ENCODE results near the gene SUZ12.
"Not testable (repeated sequence)": the region's sequence is repeated elsewhere in the genome, so short reads cannot be mapped to it uniquely, and the experiment has no call there.

Gene SUZ12

DNA sequence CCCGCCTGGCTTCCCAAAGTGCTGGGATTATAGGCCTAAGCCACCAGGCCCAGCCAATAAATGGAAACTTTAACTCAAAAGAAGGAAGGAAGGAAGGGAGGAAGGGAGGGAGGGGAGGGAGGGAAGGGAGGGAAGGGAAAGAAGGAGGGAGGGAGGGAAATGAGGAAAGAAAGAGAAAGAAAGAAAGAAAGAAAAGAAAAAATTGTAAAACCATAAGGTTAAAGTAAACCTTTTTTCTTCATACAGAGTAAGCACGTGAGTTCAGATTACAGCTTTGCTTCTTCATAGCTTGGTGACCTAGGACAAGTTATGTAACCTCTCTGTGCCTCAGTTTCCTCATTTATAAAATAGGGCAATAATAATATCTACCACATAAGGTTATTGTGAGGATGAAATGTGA lies 96.4 kb downstream of the SUZ12 start:
- in situ Hi-C loops (cut with MboI; ENCODE audit: low sequenced_read_pairs) = no loop called here

GRCh38 chr17:32033812-32034211 lies 97.0 kb downstream of the SUZ12 start:
- in situ Hi-C loops (cut with MboI; ENCODE audit: low sequenced_read_pairs) = not testable (repeated sequence)

DNA sequence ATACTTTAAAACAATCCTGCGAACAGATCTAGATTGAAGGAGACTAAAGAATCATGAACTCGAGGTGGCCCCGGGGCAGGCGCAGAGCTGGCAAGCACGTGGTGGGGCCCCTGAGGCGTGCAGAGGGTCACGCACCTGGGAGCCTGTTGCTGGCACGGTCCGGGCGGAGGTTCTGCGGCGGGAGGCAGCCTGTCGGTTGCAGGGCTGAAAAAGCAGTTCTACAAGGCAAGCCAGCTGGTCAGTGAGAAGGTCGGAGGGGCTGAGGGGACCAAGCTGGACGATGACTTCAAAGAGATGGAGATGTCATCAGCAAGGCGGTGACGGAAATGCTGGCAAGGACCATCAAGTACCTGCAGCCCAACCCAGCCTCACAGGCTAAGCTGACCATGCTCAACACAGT lies 103.4 kb downstream of the SUZ12 start:
- in situ Hi-C loops (cut with MboI; ENCODE audit: low sequenced_read_pairs) = not testable (repeated sequence)

- in situ Hi-C loops (cut with MboI; ENCODE audit: low sequenced_read_pairs) = not testable (repeated sequence)
These were observed 104.6 kb downstream of the SUZ12 start for GRCh38 chr17:32041306-32041875.

GRCh38 chr17:32042266-32042665 lies 105.5 kb downstream of the SUZ12 start:
- in situ Hi-C loops (cut with MboI; ENCODE audit: low sequenced_read_pairs) = not testable (repeated sequence)

DNA sequence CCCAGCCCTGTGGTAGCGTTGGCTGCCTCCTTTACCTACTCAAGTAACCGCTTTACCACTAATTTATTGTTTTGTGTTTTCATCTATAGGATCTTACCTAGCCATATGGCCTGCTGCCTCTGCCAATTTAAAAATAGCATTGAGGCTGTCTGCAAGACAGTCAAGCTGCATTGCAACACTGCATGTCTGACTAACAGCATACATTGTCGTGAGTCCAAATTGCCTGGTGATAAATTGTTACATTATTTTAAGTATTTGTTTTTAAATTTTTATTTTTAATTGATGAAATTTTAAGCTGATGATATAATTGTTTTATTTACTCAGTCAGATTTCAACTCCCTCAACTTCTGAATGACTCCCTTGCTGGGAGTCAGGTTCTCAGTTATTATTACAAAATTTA lies 108.8 kb downstream of the SUZ12 start:
- in situ Hi-C loops (cut with MboI; ENCODE audit: low sequenced_read_pairs) = not testable (repeated sequence)

GRCh38 chr17:32047663-32048062 lies 110.9 kb downstream of the SUZ12 start:
- in situ Hi-C loops (cut with MboI; ENCODE audit: low sequenced_read_pairs) = not testable (repeated sequence)
